HFFc6 (cell line): Measurements from ENCODE around the gene PIAS1. TPM values are rescaled to one million over a fixed set of nuclear protein-coding genes. Genes with fewer than 3 reads are reported as not detected.
"Not testable (repeated sequence)": the region's sequence is repeated elsewhere in the genome, so short reads cannot be mapped to it uniquely, and the experiment has no call there.

Experiments
- DNase-seq: peaks from one replicate; pipeline ENCODE4 v3.0.0-alpha.2; 2018
- H3K27ac Mint-ChIP-seq: 2 replicates; pipeline ENCODE4 v1.8.0; 2020; ENCODE audit warnings: mild to moderate bottlenecking, mixed read lengths
- H3K27me3 Mint-ChIP-seq: 2 replicates; pipeline ENCODE4 v1.8.0; 2021; ENCODE audit warnings: mild to moderate bottlenecking, moderate library complexity, mixed read lengths; ENCODE audit not compliant: insufficient read depth
- H3K36me3 Mint-ChIP-seq: 2 replicates; pipeline ENCODE4 v1.8.0; 2021; ENCODE audit warnings: low read depth, mixed read lengths
- H3K4me1 Mint-ChIP-seq: 2 replicates; pipeline ENCODE4 v1.8.0; 2020; ENCODE audit warnings: low read depth, mixed read lengths
- H3K4me3 Mint-ChIP-seq: 2 replicates; pipeline ENCODE4 v1.8.0; 2020; ENCODE audit warnings: mild to moderate bottlenecking, moderate library complexity, mixed read lengths
- H3K9me3 Mint-ChIP-seq: 2 replicates; pipeline ENCODE4 v1.8.0; 2020; ENCODE audit warnings: mild to moderate bottlenecking, mixed read lengths
- total RNA-seq, 6 experiments: library from RNA; stranded (reverse); fragmentation: NEBNext Ultra II Directional; extraction: Animal tissue kit (Norgen Biotek cat#: 25700); gene quantifications; 2 replicates in 1 of 6; 3 replicates in 5 of 6; pipeline ENCODE4 v1.2.3, GENCODE V29; 2021
- TF ChIP-seq, protein P1 (sequence below): fragments of 200-600 bp; sonication (generic); IDR thresholded peaks from 2 replicates; pipeline ENCODE4 v1.5.0; 2021; ENCODE audit warnings: antibody characterized with exemption, mild to moderate bottlenecking

The PIAS1 gene
- total RNA-seq, 6 experiments from 2014 or later: 23.7 to 31.8 (median 27.6) TPM

DNA sequence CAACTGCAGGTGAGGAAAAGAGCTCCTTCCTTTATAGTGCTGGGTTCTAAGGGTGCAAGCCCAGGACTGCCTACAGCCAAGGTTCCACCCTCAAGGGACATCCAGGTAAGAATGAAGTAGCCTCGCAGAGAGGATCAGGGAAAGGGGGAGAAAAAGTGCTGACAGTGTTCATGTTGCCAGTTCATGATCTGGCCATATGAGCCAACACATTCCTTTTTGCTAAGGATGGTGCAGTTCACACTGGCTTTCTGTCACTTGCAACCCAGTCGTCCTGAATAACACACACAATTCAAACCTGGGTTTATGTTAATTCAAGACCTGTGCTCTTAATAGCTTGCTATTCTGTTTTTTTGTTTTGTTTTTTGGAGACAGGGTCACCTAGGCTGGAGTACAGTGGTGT, 166.4 kb downstream of the PIAS1 start:
- Mint-ChIP-seq H3K9me3 (no peaks in the 10 kb centered on the region), H3K27ac (no peak overlapping the region), H3K36me3 (peaks cover 27% of the 10 kb centered on the region)

DNA sequence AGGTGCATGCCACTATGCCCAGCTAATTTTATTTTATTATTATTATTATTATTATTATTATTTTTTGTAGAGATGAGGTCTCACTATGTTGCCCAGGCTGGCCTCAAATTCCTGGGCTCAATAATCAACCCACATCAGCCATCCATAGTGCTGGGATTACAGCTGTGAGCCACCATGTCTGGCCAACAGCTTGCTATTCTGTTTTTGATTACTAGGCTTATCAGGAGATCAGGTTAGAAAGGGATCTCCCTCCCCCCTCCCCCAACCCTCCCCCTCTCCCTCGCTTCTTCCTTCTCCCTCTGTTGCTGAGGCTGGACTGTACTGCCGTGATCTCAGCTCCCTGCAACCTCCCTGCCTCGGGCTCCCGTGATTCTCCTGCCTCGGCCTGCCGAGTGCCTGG, 166.9 kb downstream of the PIAS1 start:
- Mint-ChIP-seq H3K27me3 (no peaks in the 10 kb centered on the region), H3K27ac (no peak overlapping the region), H3K9me3 (no peaks in the 10 kb centered on the region), H3K4me1 (peaks cover 9% of the 10 kb centered on the region), H3K4me3 (no peak overlapping the region), H3K36me3 (peaks cover 27% of the 10 kb centered on the region)
- TF ChIP-seq, protein P1, sequence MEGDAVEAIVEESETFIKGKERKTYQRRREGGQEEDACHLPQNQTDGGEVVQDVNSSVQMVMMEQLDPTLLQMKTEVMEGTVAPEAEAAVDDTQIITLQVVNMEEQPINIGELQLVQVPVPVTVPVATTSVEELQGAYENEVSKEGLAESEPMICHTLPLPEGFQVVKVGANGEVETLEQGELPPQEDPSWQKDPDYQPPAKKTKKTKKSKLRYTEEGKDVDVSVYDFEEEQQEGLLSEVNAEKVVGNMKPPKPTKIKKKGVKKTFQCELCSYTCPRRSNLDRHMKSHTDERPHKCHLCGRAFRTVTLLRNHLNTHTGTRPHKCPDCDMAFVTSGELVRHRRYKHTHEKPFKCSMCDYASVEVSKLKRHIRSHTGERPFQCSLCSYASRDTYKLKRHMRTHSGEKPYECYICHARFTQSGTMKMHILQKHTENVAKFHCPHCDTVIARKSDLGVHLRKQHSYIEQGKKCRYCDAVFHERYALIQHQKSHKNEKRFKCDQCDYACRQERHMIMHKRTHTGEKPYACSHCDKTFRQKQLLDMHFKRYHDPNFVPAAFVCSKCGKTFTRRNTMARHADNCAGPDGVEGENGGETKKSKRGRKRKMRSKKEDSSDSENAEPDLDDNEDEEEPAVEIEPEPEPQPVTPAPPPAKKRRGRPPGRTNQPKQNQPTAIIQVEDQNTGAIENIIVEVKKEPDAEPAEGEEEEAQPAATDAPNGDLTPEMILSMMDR: no peak
- DNase-seq: no peak

More for the DNA sequence above, 166.4 kb downstream of the PIAS1 start:
- H3K4me3 Mint-ChIP-seq: no peak overlapping the region
- DNase-seq: no peak
- no peaks in the 10 kb centered on the region for H3K27me3 Mint-ChIP-seq
- peaks cover 9% of the 10 kb centered on the region for H3K4me1 Mint-ChIP-seq
- TF ChIP-seq, protein P1: no peak

DNA sequence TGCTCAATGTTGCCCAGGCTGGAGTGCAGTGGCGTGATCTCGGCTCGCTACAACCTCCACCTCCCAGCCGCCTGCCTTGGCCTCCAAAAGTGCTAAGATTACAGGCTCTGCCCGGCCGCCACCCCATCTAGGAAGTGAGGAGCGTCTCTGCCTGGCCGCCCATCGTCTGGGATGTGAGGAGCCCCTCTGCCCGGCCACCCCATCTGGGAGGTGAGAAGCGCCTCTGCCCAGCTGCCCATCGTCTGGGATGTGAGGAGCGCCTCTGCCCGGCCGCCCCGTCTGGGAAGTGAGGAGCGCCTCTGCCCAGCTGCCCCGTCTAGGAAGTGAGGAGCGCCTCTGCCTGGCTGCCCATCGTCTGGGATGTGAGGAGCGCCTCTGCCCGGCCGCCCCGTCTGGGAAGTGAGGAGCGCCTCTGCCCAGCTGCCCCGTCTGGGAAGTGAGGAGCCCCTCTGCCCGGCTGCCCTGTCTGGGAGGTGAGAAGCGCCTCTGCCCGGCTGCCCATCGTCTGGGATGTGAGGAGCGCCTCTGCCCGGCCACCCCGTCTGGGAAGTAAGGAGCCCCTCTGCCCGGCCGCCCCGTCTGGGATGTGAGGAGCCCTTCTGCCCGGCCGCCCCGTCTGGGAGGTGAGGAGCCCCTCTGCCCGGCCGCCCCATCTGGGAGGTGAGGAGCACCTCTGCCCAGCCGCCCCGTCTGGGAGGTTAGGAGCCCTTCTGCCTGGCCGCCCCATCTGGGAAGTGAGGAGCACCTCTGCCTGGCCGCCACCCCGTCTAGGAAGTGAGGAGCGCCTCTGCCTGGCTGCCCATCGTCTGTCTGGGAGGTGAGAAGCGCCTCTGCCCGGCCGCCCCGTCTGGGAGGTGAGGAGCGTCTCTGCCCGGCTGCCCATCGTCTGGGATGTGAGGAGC, 167.7 kb downstream of the PIAS1 start:
- not testable (repeated sequence) for H3K27me3 Mint-ChIP-seq, H3K27ac Mint-ChIP-seq, H3K4me3 Mint-ChIP-seq, H3K4me1 Mint-ChIP-seq, H3K9me3 Mint-ChIP-seq, DNase-seq
- H3K36me3 Mint-ChIP-seq: peaks cover 27% of the 10 kb centered on the region

DNA sequence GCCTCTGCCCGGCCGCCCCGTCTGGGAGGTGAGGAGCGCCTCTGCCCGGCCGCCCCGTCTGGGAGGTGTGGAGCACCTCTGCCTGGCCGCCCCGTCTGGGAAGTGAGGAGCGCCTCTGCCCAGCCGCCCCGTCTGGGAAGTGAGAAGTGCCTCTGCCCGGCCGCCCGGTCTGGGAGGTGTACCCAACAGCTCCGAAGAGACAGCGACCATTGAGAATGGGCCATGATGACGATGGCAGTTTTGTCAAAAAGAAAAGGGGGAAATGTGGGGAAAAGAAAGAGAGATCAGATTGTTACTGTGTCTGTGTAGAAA, 168.3 kb downstream of the PIAS1 start:
- H3K9me3 Mint-ChIP-seq, H3K4me3 Mint-ChIP-seq, H3K27me3 Mint-ChIP-seq, DNase-seq, H3K27ac Mint-ChIP-seq, H3K4me1 Mint-ChIP-seq: not testable (repeated sequence)
- peaks cover 27% of the 10 kb centered on the region for H3K36me3 Mint-ChIP-seq

DNA sequence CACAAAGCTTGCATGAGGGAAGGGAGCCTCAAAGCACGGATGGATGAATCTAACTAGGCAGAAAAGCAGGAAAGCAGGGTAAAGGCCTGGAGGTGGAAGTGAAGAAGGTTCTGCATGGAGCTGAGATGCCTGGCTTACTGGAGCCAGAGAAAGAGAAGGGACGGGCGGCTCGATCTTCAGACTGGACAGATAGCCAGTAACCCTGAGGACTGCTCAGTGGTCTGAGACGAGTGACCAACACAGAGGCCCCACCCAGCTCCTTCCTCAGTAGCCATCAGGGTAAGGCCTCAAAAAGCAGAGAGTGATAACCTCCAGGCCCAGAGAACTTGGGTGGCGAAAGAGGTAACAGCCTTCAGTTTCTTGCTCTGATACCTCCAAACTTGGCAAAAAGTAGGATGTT, 169.1 kb downstream of the PIAS1 start:
- H3K4me3 Mint-ChIP-seq: no peak overlapping the region
- H3K4me1 Mint-ChIP-seq: peaks cover 17% of the 10 kb centered on the region
- DNase-seq: no peak
- TF ChIP-seq, protein P1: no peak
- H3K36me3 Mint-ChIP-seq: peaks cover 20% of the 10 kb centered on the region
- no peaks in the 10 kb centered on the region for H3K27me3 Mint-ChIP-seq
- no peak overlapping the region for H3K27ac Mint-ChIP-seq
- H3K9me3 Mint-ChIP-seq: no peaks in the 10 kb centered on the region

DNA sequence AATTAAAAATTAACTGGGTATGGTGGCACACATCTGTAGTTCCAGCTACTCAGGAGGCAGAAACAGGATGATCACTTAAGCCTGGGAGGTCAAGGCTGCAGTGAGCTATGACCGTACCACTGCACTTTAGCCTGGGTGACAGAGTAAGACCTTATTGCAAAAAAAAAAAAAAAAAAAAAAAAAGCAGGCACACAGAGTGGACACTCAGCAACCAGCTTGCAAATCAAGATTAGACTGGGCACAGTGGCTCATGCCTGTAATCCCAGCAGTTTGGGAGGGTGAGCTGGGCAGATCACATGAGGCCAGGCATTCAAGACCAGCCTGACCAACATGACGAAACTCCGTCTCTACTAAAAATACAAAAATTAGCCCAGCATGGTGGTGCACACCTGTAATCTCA, 170.0 kb downstream of the PIAS1 start:
- Mint-ChIP-seq H3K4me3 (no peak overlapping the region), H3K36me3 (peaks cover 14% of the 10 kb centered on the region), H3K9me3 (no peaks in the 10 kb centered on the region), H3K4me1 (peaks cover 25% of the 10 kb centered on the region), H3K27me3 (no peaks in the 10 kb centered on the region), H3K27ac (no peak overlapping the region)
- TF ChIP-seq, protein P1: no peak
- no peak for DNase-seq
